H1 (cell line): ENCODE data around the gene CCDC117.

Experiments used
- BCL11A ChIP-seq, 2 experiments: IDR thresholded peaks; one replicate each; pipeline ENCODE4 v1.6.1; 2011; ENCODE audit warnings: low read depth in 2 of 2, low read length in 2 of 2, mild to moderate bottlenecking in 2 of 2
- CEBPB ChIP-seq: IDR thresholded peaks from 2 replicates; pipeline ENCODE4 v1.6.1; 2012; ENCODE audit warnings: low read depth, low read length
- CHD7 ChIP-seq: fragments of 300-600 bp; sonication (generic); IDR thresholded peaks from 2 replicates; pipeline ENCODE4 v1.7.1; 2012; ENCODE audit warnings: low read length, moderate library complexity, mild to moderate bottlenecking, inconsistent platforms; ENCODE audit not compliant: insufficient replicate concordance
- EZH2 ChIP-seq: fragments of 200-600 bp; sonication (generic); IDR thresholded peaks from 2 replicates; pipeline ENCODE4 v1.7.1; 2012; ENCODE audit warnings: low read depth, mild to moderate bottlenecking, moderate library complexity, low read length, inconsistent platforms; ENCODE audit not compliant: severe bottlenecking
- POLR2A ChIP-seq, 2 experiments: IDR thresholded peaks; 1 replicate in 1 of 2; 2 replicates in 1 of 2; pipeline ENCODE4 v1.6.1; 2011; ENCODE audit warnings: low read depth in 2 of 2, low read length in 2 of 2, mild to moderate bottlenecking in 2 of 2; ENCODE audit errors: control extremely low read depth in 1 of 2
- POLR2AphosphoS5 ChIP-seq: IDR thresholded peaks from 2 replicates; pipeline ENCODE4 v1.6.1; 2011; ENCODE audit warnings: low read depth, low read length
- SIN3A ChIP-seq, 2 experiments: IDR thresholded peaks in 1 of 2; conservative IDR thresholded peaks in 1 of 2; 2 replicates each; pipeline ENCODE4 v1.6.1; 2011 to 2012; ENCODE audit warnings: low read length in 2 of 2, improper control_type of control experiment in 1 of 2, low read depth in 1 of 2, mild to moderate bottlenecking in 1 of 2
- TCF12 ChIP-seq: IDR thresholded peaks from 2 replicates; pipeline ENCODE4 v1.6.1; 2011; ENCODE audit warnings: low read depth, mild to moderate bottlenecking, low read length
- YY1 ChIP-seq: IDR thresholded peaks from 2 replicates; pipeline ENCODE4 v1.6.1; 2011; ENCODE audit warnings: low read depth, mild to moderate bottlenecking, low read length
- TF ChIP-seq, protein P1 (sequence below), 3 experiments: IDR thresholded peaks; 1 replicate in 2 of 3; 2 replicates in 1 of 3; pipeline versions ENCODE4 v1.5.1 to v1.6.1; 2011; ENCODE audit warnings: low read length in 3 of 3, mild to moderate bottlenecking in 3 of 3, inconsistent platforms in 2 of 3, low read depth in 1 of 3, moderate library complexity in 1 of 3; ENCODE audit not compliant: insufficient read depth in 1 of 3; ENCODE audit errors: control extremely low read depth in 1 of 3
- TF ChIP-seq, protein P2 (sequence below): IDR thresholded peaks from 2 replicates; pipeline ENCODE4 v1.6.1; 2011; ENCODE audit warnings: low read length, improper control_type of control experiment
- TF ChIP-seq, protein P3 (sequence below): IDR thresholded peaks from 2 replicates; pipeline ENCODE4 v1.6.1; 2012; ENCODE audit warnings: inconsistent platforms

GRCh38 chr22:28728002-28728401 lies 44.5 kb upstream of the CCDC117 start:
- TF ChIP-seq EZH2 (no peak), SIN3A (conservative IDR thresholded peaks at IDR 0.05 in 1 of 2, IDR thresholded peaks at IDR 0.05 in 1 of 2; ENCODE audit: low read depth in 1 of 2, low read length in 2 of 2) (no peak), POLR2A (IDR thresholded peaks at IDR 0.05; ENCODE audit: control extremely low read depth in 1 of 2, low read depth in 2 of 2, low read length in 2 of 2) (no peak), CEBPB (no peak), CHD7 (no peak), TCF12 (no peak), POLR2AphosphoS5 (no peak), YY1 (no peak), BCL11A (IDR thresholded peaks at IDR 0.05; ENCODE audit: low read depth in 2 of 2, low read length in 2 of 2) (no peak)
- TF ChIP-seq, protein P1, sequence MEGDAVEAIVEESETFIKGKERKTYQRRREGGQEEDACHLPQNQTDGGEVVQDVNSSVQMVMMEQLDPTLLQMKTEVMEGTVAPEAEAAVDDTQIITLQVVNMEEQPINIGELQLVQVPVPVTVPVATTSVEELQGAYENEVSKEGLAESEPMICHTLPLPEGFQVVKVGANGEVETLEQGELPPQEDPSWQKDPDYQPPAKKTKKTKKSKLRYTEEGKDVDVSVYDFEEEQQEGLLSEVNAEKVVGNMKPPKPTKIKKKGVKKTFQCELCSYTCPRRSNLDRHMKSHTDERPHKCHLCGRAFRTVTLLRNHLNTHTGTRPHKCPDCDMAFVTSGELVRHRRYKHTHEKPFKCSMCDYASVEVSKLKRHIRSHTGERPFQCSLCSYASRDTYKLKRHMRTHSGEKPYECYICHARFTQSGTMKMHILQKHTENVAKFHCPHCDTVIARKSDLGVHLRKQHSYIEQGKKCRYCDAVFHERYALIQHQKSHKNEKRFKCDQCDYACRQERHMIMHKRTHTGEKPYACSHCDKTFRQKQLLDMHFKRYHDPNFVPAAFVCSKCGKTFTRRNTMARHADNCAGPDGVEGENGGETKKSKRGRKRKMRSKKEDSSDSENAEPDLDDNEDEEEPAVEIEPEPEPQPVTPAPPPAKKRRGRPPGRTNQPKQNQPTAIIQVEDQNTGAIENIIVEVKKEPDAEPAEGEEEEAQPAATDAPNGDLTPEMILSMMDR (IDR thresholded peaks at IDR 0.05; ENCODE audit: control extremely low read depth in 1 of 3, insufficient read depth in 1 of 3, low read depth in 1 of 3, low read length in 3 of 3) = no peak
- TF ChIP-seq, protein P2, sequence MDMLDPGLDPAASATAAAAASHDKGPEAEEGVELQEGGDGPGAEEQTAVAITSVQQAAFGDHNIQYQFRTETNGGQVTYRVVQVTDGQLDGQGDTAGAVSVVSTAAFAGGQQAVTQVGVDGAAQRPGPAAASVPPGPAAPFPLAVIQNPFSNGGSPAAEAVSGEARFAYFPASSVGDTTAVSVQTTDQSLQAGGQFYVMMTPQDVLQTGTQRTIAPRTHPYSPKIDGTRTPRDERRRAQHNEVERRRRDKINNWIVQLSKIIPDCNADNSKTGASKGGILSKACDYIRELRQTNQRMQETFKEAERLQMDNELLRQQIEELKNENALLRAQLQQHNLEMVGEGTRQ = no peak
- TF ChIP-seq, protein P3, sequence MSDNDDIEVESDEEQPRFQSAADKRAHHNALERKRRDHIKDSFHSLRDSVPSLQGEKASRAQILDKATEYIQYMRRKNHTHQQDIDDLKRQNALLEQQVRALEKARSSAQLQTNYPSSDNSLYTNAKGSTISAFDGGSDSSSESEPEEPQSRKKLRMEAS = no peak
